ENCODE data around the gene DKK3.

DKK3 gene

GRCh38 chr11:12031856-12032544 lies 23.6 kb upstream of the DKK3 start:
- no peak for DNase-seq (ENCODE audit: low spot score)
- in situ Hi-C loops (cut with MboI; ENCODE audit: low sequenced_read_pairs, unreplicated experiment): no loop called here
- TF ChIP-seq, protein P1, sequence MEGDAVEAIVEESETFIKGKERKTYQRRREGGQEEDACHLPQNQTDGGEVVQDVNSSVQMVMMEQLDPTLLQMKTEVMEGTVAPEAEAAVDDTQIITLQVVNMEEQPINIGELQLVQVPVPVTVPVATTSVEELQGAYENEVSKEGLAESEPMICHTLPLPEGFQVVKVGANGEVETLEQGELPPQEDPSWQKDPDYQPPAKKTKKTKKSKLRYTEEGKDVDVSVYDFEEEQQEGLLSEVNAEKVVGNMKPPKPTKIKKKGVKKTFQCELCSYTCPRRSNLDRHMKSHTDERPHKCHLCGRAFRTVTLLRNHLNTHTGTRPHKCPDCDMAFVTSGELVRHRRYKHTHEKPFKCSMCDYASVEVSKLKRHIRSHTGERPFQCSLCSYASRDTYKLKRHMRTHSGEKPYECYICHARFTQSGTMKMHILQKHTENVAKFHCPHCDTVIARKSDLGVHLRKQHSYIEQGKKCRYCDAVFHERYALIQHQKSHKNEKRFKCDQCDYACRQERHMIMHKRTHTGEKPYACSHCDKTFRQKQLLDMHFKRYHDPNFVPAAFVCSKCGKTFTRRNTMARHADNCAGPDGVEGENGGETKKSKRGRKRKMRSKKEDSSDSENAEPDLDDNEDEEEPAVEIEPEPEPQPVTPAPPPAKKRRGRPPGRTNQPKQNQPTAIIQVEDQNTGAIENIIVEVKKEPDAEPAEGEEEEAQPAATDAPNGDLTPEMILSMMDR (IDR thresholded peaks at IDR 0.05; ENCODE audit: borderline replicate concordance, control extremely low read depth, extremely low read depth, insufficient read depth, missing control alignments): no peak

GRCh38 chr11:12029738-12030363 lies 21.4 kb upstream of the DKK3 start:
- in situ Hi-C loops (cut with MboI; ENCODE audit: low sequenced_read_pairs, unreplicated experiment): no loop called here
- TF ChIP-seq, protein P1 (IDR thresholded peaks at IDR 0.05; ENCODE audit: borderline replicate concordance, control extremely low read depth, extremely low read depth, insufficient read depth, missing control alignments): no peak
- DNase-seq (ENCODE audit: low spot score): no peak

DNA sequence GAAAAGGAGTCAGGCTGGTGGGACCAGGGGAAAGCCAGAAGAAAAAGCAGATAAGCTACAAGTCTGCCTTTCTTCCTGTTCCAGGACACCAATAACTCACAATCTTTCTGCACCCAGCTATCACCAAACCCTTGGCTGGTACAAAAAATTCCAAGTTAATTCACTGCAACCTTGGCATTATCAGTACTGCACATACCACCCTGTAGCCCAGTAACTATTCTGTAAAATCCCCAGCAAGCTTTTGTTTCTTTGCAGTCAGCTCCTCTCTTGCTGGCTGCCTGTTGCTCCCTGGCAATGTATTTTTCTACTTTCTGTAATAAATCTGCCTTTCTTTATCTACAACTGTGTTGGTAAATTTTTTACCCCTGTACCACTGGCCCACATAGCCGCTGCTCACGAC lies 20.7 kb upstream of the DKK3 start:
- TF ChIP-seq, protein P1 (IDR thresholded peaks at IDR 0.05; ENCODE audit: borderline replicate concordance, control extremely low read depth, extremely low read depth, insufficient read depth, missing control alignments): no peak
- no peak for DNase-seq (ENCODE audit: low spot score)
- in situ Hi-C loops (cut with MboI; ENCODE audit: low sequenced_read_pairs, unreplicated experiment): no loop called here

- DNase-seq (ENCODE audit: low spot score): no peak
- in situ Hi-C loops (cut with MboI; ENCODE audit: low sequenced_read_pairs, unreplicated experiment): no loop called here
- TF ChIP-seq, protein P1 (IDR thresholded peaks at IDR 0.05; ENCODE audit: borderline replicate concordance, control extremely low read depth, extremely low read depth, insufficient read depth, missing control alignments): no peak
Observed at GRCh38 chr11:12028303-12028702, 19.9 kb upstream of the DKK3 start.

DNA sequence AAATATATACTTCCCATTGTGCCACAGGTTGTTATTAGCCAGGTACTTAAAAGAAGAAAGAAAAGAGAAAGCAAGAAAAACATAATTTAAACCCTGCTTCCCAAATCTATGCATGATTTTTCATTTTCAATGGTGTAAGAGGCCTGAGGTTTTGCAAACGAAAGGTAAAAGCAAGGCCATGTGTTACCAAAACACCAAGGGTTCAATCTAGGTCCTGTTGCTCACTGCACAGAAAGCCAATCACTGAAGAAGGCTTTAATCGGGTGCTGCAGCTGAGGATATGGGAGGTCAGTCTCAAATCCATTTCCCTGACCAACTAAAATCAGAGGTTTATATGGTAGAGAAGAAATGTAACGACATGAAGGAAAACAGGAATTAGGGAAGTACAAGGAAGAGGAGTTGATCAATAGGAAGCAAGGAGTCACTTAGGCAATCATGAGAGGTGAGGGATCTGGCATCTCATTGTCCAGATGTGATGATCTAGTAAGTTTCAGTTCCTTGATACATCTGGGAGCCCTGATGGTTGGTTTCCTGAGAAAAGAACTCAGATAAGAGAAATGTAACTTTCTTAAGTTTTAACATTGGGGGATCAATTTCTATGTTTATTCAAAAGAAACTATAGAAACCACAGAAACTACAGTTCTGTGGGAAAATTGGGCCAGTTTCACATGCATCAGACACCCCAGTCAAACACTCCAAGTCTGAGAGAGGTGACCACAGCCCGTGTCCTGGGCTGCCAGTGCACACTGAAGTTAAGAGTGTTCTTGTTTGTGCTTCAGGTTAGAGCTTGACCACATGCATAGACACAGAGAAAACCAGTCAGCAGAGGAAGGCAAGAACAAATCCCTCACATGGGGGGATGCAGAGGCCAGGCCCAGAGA lies 18.1 kb upstream of the DKK3 start:
- no peak for DNase-seq (ENCODE audit: low spot score)
- TF ChIP-seq, protein P1 (IDR thresholded peaks at IDR 0.05; ENCODE audit: borderline replicate concordance, control extremely low read depth, extremely low read depth, insufficient read depth, missing control alignments): no peak
- in situ Hi-C loops (cut with MboI; ENCODE audit: low sequenced_read_pairs, unreplicated experiment): no loop called here

- in situ Hi-C loops (cut with MboI; ENCODE audit: low sequenced_read_pairs, unreplicated experiment): no loop called here
- no peak for DNase-seq (ENCODE audit: low spot score)
- TF ChIP-seq, protein P1 (IDR thresholded peaks at IDR 0.05; ENCODE audit: borderline replicate concordance, control extremely low read depth, extremely low read depth, insufficient read depth, missing control alignments): no peak
Observed at GRCh38 chr11:12024254-12024926, 16.0 kb upstream of the DKK3 start.

Measured in GM13976 (cell line).